GM04503 (cell line): ENCODE data around the gene PABPN1.

Experiments
- DNase-seq: peaks from one replicate; pipeline ENCODE4 v3.0.0-alpha.2; 2012; ENCODE audit warnings: low read depth

Gene PABPN1

GRCh38 chr14:23358042-23358441 is 36.8 kb downstream of the PABPN1 start:
- no peak for DNase-seq

- DNase-seq, result no peak
These were observed 37.4 kb downstream of the PABPN1 start for GRCh38 chr14:23358553-23359166.

- no peak for DNase-seq
These were observed 37.9 kb downstream of the PABPN1 start for GRCh38 chr14:23359167-23359626.

GRCh38 chr14:23359722-23360447 is 38.6 kb downstream of the PABPN1 start:
- DNase-seq, result no peak

- no peak for DNase-seq
These were observed 39.2 kb downstream of the PABPN1 start for GRCh38 chr14:23360496-23360895.

GRCh38 chr14:23361320-23361719 is 40.1 kb downstream of the PABPN1 start:
- DNase-seq, result peak; percentile 69

GRCh38 chr14:23361763-23362162 is 40.5 kb downstream of the PABPN1 start:
- DNase-seq, result no peak

GRCh38 chr14:23362200-23362599 is 40.9 kb downstream of the PABPN1 start:
- no peak for DNase-seq

- no peak for DNase-seq
These were observed 43.1 kb downstream of the PABPN1 start for GRCh38 chr14:23364164-23365035.

- DNase-seq, result no peak
These were observed 43.9 kb downstream of the PABPN1 start, which contains the start of gene EFS for GRCh38 chr14:23365036-23365731. Gene EFS, minus strand, starts transcription at chr14:23365172. Its CDS starts 147 bp downstream, at chr14:23365025.

GRCh38 chr14:23365732-23366425 is 44.6 kb downstream of the PABPN1 start:
- DNase-seq, result no peak

- DNase-seq, result no peak
These were observed 45.2 kb downstream of the PABPN1 start for GRCh38 chr14:23366426-23366921.

- DNase-seq, result no peak
These were observed 49.0 kb downstream of the PABPN1 start for GRCh38 chr14:23370221-23370620.

- no peak for DNase-seq
These were observed 50.6 kb downstream of the PABPN1 start for GRCh38 chr14:23371865-23372264.

- no peak for DNase-seq
These were observed 51.3 kb downstream of the PABPN1 start, which contains the start of gene IL25 for GRCh38 chr14:23372509-23372908. Gene IL25, plus strand, starts transcription at chr14:23372809.

GRCh38 chr14:23373041-23373440 is 51.8 kb downstream of the PABPN1 start:
- DNase-seq, result no peak
